GM10266 (cell line): Measurements from ENCODE around the gene MISP3.
"Not testable (repeated sequence)": the region's sequence is repeated elsewhere in the genome, so short reads cannot be mapped to it uniquely, and the experiment has no call there.

Experiments used
- DNase-seq: peaks from one replicate; pipeline ENCODE4 v3.0.0; 2012; ENCODE audit errors: extremely low spot score
- CTCF ChIP-seq: IDR thresholded peaks from 2 replicates; pipeline ENCODE4 v1.5.1; 2012; ENCODE audit warnings: mild to moderate bottlenecking, low read depth; ENCODE audit not compliant: control insufficient read depth, insufficient read depth; ENCODE audit errors: missing control alignments

The MISP3 gene

GRCh38 chr19:14031719-14032480, 40.7 kb upstream of the MISP3 start, which contains the start of gene IL27RA:
TSS of gene IL27RA (plus strand) at chr19:14031762. CDS start at chr19:14031873, 111 bp downstream.
- TF ChIP-seq CTCF, result peak; percentile 90
- peak; percentile 79 for DNase-seq

GRCh38 chr19:14033946-14034345, 38.6 kb upstream of the MISP3 start:
- TF ChIP-seq CTCF, result no peak
- DNase-seq, result no peak

GRCh38 chr19:14035159-14035558, 37.4 kb upstream of the MISP3 start:
- DNase-seq, result not testable (repeated sequence)

- TF ChIP-seq CTCF, result no peak
- DNase-seq, result no peak
These were observed 36.9 kb upstream of the MISP3 start for GRCh38 chr19:14035706-14036105.

GRCh38 chr19:14039181-14039580, 33.4 kb upstream of the MISP3 start:
- DNase-seq, result no peak

GRCh38 chr19:14042659-14043608, 29.7 kb upstream of the MISP3 start:
- peak; percentile 59 for DNase-seq
- TF ChIP-seq CTCF, result peak; percentile 52

More at GRCh38 chr19:14039181-14039580, 33.4 kb upstream of the MISP3 start:
- TF ChIP-seq CTCF, result no peak

- not testable (repeated sequence) for DNase-seq
These were observed 24.7 kb upstream of the MISP3 start for GRCh38 chr19:14047866-14048265.
